HG03175 (cell line): Measurements from ENCODE around the gene CCBE1.

ENCODE experiments used
- ATAC-seq: cut with Tn5 transposase; IDR thresholded peaks from one replicate; pipeline ENCODE4 v1.9.1; 2021; ENCODE audit warnings: mild to moderate bottlenecking, moderate library complexity; ENCODE audit not compliant: unreplicated experiment

Gene CCBE1

DNA sequence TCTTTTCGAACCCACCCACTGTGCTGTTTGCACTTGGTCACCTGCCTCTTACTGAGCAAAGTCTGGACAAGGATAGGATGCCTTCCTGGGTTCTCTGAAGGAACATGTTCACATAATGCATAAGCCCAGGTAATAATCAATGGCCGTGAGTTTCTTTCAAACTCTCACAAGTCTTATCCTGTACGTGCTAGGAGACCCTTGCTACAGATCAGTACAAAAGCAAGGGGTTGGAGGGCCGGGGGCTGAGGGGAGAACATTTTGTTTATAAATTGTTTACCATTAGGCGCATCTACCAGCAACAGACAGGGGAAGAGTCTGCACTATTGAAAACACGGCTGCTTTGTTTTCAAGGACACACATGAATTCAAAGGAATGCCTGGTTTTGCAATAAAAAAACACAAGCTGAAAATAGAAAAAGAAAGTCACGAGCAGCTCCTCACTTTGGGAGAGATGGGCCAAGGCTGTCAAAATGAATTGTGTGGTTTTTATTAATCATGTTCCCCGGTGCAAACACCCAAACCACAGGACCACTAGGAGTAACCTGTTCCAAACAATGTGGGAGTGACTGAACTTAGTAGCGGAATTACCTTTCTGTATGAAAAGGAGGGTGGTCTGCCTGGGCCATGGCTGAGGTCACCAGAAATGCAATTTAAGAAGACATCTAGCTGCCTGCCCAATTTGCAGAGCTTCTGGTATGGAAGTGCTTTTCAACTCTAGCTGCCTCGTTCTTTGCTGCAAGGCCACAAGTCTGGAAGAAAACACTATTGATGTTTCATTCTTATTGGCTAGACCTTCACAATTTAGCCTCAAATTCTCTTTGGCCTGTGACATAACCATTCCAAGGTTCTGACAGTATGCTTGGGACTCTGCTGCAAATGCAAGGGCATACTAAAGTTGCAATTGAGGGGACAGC is 73.5 kb downstream of the CCBE1 start:
- ATAC-seq = no peak

DNA sequence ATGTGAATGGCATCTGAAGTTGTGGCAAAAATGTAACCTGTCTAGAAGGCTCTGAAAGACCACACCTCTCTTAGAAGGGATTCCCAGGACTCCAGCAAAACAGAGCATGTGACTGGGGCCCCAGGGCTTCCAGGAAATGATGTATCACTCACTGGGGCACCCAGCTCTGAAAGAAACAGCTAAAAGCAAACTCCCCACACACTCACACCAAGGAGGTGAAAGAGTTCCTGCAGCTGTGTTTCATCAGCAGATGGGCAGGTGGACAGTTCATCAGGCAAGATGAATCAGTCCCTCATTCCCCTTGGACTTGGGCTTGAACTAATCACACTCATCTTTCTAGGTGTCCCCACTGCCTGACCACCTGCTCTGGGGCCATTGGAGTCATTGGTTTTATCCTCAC is 76.2 kb downstream of the CCBE1 start:
- ATAC-seq = no peak

DNA sequence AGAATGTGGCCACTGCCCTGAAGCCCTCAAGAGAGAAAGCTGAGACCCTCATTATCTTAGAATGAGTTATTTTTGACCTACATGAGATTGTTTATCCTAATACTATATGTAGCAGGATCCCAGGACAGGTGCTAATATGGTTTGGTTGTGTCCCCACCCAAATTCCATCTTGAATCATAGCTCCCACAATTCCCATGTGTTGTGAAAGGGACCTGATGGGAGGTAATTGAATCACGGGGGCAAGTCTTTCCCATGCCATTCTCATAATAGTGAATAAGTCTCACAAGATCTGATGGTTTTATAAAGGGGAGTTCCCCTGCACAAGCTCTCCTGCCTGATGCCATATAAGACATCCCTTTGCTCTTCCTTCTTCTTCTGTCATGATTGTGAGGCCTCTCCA is 76.8 kb downstream of the CCBE1 start:
- no peak for ATAC-seq

DNA sequence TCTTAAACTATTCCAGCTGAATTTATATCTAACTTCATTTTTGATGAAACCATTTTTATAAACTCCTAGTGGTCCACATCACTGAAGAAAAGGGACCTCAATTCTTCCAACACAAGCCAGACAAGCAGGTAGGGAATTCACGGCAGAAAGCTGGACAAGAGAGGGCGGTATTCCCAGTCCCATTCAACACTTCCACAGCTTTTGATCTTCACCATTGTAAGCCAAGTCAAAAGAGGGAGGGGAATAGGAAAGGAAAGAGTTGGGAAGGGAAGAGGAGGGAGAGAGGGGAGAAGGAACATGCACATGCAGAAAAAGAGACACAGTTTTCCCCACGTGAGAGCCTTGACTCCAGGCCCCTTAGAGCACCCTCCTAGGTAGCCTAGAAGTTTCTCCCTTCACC is 77.4 kb downstream of the CCBE1 start:
- ATAC-seq = no peak

GRCh38 chr18:59617468-59617932 is 79.7 kb downstream of the CCBE1 start:
- no peak for ATAC-seq

- ATAC-seq = no peak
Observed at GRCh38 chr18:59616501-59616900, 80.7 kb downstream of the CCBE1 start.

- ATAC-seq = no peak
Observed at GRCh38 chr18:59613903-59614302, 83.3 kb downstream of the CCBE1 start.

DNA sequence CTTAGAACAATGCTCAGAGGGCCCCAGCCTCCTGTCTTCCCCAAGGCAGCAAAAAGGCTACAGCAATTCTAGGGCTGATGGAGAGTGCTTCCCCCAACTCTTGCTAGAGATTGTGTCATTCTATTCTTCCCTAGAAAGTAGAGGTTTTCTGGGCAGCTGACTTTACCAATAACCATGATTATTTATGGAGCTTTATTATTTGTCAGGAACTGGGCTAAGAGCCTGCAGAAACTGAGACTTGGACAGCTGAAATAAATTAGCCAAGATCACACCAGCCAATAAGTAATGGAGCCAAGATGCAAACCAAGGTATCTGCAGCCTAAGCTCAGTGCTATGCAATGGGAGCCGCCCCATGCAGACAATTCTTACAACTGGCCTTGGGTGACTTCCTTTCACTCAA is 84.8 kb downstream of the CCBE1 start:
- ATAC-seq = no peak

DNA sequence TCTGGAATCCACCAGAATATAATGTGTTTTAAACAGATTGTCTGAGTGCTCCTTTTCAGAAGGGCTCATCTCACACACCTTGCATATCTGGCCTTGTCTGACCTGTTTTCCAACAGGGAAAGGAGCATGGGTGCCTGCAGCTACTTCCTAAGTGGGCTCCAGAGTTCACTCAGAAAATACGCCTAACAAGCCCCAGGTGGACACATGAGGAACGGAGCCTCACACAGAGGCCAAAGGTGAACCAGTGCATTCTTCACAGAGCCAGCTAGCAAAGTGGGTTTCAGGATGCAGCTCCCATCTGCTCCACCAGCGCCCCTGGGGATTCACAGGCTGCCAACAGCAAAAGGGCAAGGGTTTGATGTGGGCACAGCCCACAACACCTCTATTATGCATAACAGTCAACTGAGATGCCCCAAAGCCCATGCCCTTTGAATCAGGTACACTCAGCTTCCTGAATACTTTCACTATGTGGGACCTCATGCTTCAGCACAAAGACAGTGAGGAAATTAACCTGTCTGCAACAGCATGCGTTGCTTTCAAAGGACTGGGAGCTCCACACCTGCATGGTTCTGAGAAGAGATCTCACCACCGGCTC is 86.6 kb downstream of the CCBE1 start:
- no peak for ATAC-seq

- no peak for ATAC-seq
Observed at GRCh38 chr18:59609654-59610053, 87.6 kb downstream of the CCBE1 start.

- no peak for ATAC-seq
Observed at GRCh38 chr18:59607471-59607870, 89.8 kb downstream of the CCBE1 start.

DNA sequence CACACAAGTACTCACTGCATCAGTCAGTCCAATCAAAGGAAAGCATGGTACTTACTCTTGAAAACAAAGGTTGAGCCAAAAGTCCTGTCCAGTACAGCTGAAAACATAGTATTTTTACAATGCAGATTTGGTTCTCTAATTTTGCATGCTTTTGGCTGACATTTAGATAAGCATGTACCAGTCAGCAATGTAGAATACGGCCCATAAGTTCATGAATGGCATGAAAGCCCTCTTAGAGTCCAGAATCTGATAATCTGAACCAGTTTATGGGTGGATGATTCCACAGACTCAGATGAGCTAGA is 90.2 kb downstream of the CCBE1 start:
- no peak for ATAC-seq

DNA sequence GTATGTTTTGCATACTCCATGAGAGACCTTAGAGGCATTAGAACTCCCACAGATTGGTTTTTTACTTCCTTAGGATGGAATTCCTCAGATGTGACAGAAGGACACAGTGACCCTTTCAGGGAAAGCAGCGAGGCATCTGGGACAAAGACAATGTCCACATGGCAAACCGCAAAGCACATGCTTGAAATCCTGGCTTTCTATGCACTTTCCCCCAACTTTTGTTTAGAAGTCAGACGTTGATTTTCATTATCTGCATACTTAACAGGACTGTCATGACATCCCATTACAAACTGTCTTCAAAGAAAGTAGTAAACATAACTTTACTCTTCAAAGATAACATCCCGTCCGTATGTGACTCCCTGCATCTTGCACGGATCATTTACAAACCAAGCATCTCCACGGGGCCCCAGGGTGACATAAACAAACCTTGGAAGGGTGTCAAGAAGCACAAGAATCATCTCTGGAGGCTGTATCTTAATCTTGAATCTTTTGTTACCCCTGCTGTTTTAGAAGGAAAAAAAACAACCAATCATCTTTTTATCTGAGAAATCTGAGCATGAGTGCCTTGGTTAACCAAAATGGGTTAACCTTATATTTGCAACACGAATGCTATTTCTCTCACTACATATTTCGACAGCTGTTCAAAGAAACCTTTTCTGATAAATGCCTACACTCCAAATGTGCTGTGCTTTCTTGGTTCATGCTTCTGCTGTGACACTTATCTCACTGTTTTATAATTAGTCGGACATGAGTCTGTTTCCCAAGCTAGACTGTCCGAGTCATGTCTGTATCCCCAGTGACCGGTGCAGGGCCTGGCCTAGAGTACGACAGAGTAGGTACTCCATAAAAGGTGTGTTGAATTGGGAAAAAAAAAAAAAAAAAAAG is 90.8 kb downstream of the CCBE1 start:
- ATAC-seq = no peak

GRCh38 chr18:59605633-59606192 is 91.5 kb downstream of the CCBE1 start:
- ATAC-seq = no peak

- no peak for ATAC-seq
Observed at GRCh38 chr18:59604877-59605276, 92.3 kb downstream of the CCBE1 start.

DNA sequence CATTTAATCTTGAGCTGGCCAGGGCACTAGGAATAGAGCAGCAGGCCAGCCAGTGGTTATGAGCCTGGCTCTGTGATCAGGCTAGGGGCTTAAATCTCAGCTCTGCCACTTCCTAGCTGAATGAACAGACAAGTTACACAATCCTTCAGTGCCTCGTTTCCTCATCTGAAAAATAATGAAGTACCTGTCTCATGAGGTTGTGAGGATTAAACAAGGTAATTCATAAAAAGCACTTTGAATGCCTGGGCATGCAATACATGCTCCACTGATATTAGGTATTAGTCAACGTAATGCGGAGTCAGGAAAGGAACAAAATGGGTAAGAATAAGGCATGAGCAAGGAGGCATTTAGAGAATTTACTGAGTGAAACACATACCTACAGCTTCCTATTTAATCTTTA is 100.2 kb downstream of the CCBE1 start:
- no peak for ATAC-seq

GRCh38 chr18:59593291-59593717 is 103.9 kb downstream of the CCBE1 start:
- no peak for ATAC-seq

DNA sequence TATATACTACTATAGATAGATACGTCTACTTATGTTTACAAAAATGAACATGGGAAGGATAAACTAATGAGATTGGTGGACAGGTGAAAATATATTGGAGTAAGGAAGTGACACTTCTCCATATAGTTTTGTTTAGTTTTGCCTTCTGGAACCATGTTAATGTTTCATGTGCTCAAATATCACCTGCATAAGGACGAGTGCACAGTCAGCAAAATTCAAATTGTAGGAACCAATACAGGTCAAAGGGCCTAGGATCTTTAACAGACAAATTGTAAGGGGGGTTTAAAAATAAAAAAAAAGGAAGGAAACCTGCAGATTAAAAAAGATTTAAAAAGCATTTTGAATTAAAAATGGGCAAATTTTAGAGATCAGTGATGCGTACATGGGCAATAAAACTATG is 104.6 kb downstream of the CCBE1 start:
- ATAC-seq = no peak

- ATAC-seq = no peak
Observed at GRCh38 chr18:59582395-59582794, 114.8 kb downstream of the CCBE1 start.

DNA sequence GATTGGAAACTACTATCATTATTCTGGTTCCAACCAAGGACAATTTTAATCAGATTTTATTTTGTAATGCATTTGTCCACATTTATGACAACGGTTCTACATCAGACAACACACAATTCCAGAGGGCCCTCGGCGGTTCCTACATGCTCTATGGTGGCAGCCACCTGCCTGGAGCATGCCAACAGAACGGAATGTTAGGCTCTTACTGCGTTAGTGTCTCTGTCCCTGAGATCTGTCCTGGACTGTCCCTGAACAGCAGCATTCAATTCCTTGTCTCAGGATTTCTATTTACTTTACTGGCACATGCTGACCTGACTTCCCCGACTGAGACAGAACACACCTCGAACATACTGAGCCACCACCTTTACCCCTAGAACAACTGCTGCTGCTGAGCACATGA is 117.7 kb downstream of the CCBE1 start:
- ATAC-seq = no peak

- no peak for ATAC-seq
Observed at GRCh38 chr18:59577386-59577655, 119.9 kb downstream of the CCBE1 start.
